Smooth muscle cell of bladder (primary cell): Measurements from ENCODE around the gene COMMD2. TPM values are rescaled to one million over a fixed set of nuclear protein-coding genes. Genes with fewer than 3 reads are reported as not detected.

Source experiments
- total RNA-seq: library from RNA; depleted of rRNA; stranded (reverse); fragments of >200 nt; gene quantifications from 2 replicates; pipeline ENCODE4 v1.2.3, GENCODE V29; 2014

COMMD2 gene
- total RNA-seq, result 19.2 and 25.9 TPM in 2 replicates

GRCh38 chr3:149752051-149752787, at the start of gene COMMD2:
Gene COMMD2 (minus strand): TSS chr3:149752489. CDS start chr3:149752444, 45 bp downstream.

GRCh38 chr3:149792452-149793270, 40.4 kb upstream of the COMMD2 start, which contains the start of gene ANKUB1:
Gene ANKUB1 (minus strand): TSS chr3:149792554. CDS start chr3:149792366, 188 bp downstream.

Other genes starting within 250 kb of the COMMD2 start
- gene WWTR1, start 94.5 kb downstream of the COMMD2 start, total RNA-seq, result 21.8 and 22.9 TPM in 2 replicates
- gene ANKUB1, start 40.1 kb upstream of the COMMD2 start, total RNA-seq, result not detected in 2 replicates
- 64.3 and 66.4 TPM in 2 replicates for gene RNF13, start 60.7 kb upstream of the COMMD2 start, total RNA-seq
- gene PFN2, start 218.4 kb upstream of the COMMD2 start, total RNA-seq, result 170 and 184 TPM in 2 replicates